Measurements from ENCODE around the gene NR6A1.

Gene NR6A1

DNA sequence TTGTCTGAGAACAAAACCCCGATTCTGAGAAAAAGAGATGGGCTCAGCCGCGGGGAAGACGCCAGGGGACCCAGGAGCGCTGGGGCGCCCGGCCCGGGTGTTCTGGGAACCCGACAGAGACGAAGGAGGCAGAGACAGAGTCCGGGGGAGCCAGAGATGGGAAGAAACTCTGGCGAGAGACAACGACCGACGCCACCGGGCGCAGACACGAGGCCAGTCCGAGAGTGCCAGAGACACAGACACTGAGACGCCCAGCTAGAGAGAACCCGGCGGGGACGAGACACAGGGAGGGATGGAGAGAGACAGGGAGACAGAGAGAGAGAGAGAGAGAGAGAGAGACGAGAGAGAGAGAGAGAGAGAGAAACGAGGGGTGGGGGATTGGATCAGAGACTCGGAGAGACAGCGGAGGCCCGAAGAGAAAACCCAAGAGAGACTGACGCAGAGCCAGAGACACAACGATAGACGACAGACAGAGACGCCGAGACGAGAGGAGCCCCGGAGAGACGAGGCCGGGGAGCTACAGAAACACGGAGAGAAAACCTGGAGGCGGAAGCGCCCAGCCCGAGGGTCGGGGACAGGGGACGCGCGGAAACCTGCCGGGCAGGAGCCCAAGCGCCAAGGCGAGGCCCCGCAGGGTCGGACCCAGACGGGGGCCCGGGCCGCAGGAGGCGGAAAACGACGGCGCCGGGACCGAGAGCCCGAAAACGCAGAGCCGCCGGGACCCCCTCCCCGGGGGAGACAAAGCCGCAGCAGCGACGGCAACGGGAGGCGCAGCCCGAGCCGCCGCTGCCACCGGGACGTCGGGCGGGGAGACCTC lies 267.2 kb downstream of the NR6A1 start:
- DNase-seq (ENCODE audit: low read depth) = no peak

DNA sequence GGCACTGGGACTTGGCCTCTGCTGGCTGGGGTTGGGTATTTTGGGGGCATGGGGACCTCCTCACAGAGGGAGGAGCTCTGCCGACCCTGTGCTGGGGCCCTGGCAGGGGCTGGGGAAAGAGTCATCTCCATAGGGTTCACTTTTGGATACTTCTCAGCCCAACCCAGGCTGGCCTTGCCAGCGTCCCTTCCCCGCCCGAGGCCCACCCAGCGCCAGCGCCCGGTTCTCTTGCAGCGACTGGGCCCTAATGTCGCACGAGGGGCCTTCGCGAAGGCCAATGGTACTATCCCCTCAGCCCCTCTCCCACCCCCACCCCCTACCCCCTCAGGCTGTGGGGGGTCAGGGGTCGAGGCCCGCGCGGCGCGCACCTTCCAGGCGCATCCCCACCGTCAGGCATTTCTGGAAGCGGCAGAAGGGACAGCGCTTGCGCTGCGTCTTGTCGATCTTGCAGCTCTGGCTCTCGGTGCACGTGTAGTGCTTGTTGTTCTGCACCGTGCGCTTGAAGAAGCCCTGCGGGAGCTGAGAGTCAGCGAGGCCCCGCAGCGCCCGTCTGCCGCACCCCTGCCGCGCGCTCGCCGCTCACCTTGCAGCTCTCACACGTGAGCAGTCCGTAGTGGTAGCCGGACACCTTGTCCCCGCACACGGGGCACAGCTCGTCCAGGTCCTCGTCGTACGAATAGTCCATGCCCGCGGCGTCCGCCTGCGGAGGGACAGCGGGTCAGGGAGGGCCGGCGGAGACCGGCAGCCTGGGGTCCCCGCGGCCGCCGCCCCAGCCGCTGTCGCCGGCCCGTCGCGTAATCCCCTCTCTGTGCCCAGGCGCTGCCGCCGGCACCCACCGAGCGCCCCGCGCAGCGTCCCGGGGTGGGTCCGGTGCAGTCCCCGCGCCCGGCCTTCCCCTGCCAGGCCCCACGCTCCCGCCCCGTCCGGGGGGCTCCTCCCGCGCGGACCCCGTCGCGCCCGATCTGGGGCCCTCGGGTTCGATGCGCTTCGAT lies 268.1 kb downstream of the NR6A1 start:
- no peak for DNase-seq (ENCODE audit: low read depth)

DNA sequence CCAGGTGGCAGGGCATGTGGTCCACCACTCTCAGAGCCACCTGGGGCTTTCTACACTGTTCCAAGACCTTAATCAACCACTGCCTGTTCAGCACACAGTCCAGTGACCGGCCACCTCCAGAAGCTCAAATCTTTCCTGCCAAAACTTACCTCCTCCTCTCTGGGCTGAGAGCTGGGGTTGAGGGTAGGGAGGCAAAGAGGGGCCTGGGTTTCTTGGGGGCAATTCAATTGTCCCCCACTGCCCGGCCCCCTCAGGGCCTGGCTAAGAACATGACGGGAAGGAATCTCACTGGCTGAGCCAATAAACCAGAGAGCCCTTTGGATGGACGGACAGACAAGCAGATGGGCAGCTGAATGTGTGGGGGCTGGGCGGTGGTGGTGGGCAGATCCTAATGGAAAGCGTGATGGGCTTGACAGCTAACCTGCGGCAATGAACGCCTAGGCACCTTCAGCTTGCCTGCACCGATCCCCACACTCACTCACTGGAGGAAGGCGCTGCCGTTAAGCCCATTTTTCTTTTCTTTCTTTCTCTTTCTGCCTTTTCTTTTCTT lies 269.3 kb downstream of the NR6A1 start:
- no peak for DNase-seq (ENCODE audit: low read depth)

DNA sequence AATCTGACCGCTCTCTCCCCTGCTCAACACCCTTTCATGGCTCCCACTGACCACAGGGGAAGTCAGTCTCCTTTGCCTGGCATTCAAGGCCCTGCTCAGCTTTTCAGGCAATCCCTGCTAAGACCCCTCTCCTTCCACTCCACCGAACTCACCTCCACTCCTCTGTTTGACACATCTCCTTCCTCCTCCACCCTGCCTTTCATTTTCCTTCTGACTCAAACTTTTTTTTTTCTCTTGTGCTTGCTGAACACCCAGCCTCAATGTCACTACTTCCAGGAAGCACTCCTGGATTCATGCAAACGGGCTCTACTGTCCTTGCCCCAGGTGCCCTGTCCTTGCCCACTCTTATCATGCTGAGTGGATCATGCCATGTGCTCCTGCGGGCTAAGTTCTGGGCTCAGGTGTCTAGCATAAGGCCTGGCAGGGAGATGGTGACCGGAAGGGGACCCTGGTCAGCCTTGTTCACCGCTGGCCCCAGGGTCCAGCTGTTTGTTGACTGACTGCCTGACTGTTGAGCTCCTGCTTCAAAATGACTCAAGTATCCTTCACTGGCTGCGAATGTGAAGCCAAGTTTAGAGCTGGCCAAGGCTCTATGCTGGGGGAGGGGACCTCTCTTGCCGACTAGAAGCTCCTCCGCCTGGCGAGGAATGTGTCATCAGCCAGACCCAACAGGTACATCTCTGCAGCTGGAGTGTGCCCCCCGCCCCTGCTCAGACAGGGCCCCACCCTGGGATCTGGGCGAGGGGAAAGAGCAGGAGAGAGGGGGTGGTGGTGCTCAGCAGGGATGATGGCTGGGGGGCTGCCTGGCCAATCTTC lies 270.1 kb downstream of the NR6A1 start:
- no peak for DNase-seq (ENCODE audit: low read depth)

DNA sequence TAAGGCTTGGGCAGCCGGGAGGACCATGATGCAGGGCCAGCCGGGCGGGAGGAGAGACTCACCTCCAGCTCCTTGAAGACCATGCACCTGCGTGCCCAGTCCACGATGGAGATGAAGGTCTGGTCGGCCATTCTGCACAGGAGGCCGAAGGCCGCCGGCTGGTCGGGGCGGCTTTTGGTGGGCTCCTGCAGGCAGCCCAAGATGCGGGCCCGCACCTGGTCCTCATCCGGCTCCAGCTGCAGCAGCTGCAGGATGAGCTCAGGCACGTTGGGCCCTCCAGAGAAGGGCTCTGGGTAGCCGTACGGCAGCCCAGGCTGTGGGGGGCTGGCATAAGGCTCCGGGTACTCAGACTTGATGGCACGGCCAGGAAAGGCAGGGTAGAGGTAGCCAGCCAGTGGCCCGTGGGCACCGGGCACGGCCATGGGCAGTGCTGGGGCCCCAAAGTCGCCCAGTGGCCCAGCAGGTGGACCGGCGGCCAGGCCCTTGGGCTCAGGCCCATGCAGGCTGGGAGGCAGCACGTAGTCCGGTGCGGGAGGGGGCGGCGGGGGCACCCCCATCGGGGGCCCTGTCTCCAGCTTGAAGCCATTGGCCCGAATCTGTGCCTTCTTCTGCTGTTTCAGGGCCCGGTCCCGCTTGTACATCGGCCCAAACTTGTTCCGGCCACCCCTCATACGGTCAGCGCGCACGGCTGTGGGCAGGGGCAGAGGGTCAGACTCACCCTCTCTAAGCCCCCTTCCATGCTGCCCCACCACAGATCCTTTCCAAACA lies 270.9 kb downstream of the NR6A1 start:
- no peak for DNase-seq (ENCODE audit: low read depth)

DNA sequence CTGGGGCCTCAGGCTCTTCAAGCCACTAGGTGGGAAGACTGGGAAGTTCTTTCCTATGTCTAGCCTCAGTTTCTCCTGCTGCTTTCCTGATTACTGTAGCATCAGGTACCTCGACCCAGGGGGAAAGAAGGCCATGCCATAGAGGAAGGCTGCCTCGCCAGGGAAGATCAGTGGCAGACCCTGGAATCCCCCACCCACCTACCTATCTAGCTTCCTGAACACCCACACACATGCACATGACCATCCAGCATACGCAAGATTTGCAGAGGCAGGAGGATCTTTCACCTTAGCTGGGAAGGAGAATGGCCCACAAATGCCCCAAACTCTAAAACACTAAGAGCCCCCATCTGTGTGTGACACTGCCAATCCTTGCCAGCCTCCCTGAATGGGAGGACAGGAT lies 271.9 kb downstream of the NR6A1 start:
- no peak for DNase-seq (ENCODE audit: low read depth)

DNA sequence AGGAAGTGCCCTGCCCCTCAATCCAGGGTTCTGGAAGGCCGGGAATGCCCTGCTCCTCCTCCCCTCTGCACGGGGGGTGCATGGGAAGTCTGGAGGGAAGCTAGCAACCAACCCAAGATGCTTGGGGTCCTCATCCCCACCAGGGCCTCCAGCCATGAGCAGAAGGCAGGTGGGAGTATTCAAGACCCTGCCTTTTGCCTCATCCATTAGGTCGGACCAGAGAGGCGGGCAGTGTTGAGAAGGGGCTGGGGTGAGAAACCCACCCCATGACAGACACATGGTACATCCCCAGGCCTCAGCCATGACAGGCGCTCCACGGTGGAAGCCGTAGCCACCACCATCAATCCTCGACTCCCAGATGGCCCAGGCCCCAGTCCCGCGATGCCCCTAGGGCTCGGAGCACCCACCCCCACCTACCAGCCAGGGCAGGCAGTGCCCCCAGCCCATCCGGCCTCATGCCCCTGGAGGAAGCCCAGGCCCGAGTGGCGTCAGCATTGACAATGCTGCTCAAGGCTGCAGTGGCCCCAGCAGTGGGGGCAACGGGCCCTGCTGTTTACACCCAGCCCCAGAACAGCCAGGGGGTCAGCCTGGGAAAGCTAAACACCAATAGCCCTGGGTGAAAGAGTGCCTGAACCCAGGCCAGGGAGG lies 272.5 kb downstream of the NR6A1 start:
- DNase-seq (ENCODE audit: low read depth) = no peak

DNA sequence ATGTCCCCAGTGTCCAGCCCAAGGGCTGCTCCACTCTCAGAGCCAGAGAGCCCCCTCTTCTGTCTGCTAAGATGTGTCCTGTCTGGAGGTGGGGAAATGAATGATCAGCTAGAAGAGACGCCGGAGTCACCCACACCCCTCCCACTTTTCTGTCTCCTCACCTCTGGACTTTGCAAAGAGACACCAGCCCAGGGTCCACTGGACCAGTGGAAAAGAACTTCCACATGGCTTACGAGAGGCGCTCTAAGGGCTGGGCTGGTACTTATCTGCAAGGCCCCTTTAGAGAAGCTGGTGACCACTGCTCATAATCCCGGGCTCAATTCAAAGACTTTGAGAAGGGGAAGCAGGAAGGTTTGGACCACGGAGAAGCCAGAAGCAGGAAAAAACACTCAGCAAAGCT lies 273.1 kb downstream of the NR6A1 start:
- DNase-seq (ENCODE audit: low read depth) = no peak

DNA sequence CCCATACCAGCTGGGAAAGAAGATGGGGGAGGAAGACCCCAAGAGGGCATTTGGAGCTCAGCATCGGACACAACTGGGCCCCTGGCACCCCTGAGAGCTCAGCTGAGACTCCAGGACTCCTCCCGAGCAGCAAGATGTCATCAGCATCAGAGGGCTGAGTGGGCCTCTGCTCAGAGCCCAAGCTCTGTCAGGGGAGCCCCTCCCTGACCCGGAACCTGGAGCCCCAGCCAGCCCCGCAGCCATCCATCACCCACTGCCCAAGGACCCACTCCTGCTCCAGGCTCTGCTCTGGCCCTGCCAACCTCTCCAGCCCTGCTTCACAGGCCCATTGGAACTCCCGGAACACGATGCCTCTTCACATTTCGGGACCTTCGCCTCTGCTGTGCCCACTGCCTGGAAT lies 273.7 kb downstream of the NR6A1 start:
- no peak for DNase-seq (ENCODE audit: low read depth)

DNA sequence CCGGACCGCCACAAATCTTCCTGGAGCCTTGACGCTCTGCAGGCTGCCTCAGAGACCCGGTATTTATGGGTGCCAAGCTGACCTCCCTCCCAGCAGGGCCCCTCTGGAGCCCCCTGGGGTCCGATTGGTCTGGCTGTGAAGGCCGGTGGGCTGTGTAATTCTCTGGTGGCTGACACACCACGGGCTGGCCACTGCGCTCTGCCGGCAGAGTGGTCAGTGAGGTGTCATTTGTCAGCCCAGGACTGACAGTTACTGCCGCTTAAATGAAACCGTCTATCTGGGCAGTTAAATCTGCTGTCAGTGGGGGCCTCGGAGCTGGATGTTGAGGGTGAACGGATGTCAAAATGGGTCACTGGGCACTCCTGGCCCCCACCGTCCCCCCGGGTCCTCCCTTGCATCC lies 274.6 kb downstream of the NR6A1 start:
- no peak for DNase-seq (ENCODE audit: low read depth)

DNA sequence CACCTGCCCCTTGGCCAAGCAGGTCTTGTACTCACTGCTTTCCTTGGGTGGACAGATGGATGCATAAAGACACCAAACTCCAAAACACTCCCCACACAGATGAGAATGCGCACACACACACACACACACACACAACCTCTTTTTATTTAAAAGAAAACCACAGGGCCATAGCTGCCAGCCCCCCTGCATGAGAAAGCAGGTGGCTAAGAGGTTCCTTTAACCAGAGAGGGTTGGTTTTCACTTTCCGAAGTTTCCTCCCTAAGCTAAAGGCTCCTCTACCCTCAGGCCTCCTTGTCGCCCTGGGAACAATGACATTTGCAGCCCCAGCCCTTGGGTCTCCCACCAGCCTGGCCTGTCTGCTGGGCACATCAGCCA lies 275.0 kb downstream of the NR6A1 start:
- DNase-seq (ENCODE audit: low read depth) = no peak

DNA sequence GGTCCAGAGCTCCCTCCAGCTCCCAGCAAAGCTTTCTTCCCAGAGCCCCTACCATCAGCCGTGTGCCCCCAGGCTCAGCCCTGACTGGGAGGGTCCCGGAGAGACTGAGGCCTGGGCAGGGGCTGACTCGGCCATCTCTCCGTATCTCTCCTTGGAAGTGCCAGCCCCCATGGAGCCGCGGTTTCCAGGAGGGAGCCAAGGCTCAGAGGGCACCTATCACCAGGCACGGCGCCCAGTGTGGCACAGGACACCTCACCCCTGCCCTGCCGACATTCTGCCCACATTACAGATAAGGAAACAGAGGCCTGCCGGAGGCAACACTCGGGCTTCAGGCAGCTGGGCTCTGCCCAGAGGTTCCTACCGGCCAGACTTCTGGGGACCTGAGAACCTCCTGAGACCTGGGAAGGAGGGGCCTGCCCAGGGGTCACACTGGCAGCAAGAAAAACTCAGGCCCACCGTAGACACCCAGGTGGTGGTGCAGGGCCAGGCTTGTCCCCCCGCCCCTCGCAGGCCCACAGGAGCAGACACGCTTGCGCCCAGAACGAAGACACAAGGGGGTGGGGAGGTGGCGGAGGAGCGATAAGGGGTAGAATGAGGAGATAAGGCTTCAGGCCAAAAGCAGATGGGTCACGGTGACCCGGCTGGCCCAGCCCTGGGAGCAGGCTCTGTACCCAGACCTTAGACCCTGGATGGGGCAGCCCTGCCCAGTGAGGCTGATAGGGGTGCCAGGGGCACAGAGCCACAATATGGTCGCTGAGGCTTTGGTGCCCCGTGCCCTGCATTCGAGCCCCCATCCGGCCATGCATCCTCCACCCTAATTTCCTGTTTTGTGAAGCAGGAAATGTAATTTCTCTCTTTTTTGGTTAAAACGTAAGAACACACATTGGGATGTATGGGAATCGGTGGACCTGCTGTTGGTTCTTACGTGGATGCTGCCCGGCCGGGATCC lies 275.7 kb downstream of the NR6A1 start:
- DNase-seq (ENCODE audit: low read depth) = no peak

DNA sequence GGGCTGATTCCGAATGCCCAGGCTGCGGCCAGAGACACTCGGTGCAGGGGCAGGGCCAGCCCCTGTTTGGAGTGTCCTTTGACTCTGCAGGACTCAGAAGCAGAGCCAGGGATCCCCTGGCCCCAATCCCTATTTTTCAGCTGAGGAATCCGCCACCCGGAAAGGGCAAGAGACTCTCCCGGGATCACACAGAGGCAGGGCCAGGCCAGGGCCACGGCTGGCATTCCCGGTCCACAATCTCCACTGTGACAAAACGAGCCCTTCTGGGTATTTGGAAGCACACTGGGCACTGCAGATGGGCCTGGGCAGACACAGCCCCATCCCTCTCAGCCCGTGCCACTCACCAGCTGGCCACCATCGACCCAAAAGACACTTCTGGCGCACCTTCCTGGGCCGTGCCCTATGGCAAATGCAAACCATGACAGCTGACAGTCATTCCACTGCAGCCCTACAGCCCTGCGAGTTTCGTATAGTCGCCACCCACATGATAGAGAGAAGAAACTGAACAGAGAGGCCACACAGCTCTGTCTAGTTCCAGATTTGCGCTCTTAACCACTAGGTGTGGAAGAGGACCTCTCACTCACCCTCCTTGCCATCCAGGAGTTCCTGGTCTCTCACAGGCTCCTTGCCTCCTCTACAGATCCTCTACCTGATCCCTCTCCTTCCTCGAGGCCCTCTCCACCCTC lies 277.2 kb downstream of the NR6A1 start:
- no peak for DNase-seq (ENCODE audit: low read depth)

DNA sequence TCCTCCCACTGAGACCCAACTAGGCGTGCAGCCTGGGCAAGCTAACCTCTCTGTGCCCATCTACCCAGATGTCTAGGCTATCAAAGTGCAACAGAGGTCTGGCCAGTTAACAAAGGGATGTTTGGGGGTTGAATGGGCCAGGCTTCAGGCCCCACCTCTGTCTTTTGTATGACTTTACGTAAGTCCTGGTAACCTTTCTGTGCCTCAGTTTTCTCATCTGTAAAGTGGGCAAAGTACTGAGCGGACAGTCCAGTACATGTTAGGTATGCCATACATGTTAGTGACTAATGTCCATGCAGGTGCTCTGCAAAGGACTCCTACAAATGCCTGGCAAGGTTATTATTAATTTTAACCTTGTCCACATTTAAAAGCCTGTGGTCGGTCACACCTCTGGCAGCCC lies 277.9 kb downstream of the NR6A1 start:
- DNase-seq (ENCODE audit: low read depth) = no peak

DNA sequence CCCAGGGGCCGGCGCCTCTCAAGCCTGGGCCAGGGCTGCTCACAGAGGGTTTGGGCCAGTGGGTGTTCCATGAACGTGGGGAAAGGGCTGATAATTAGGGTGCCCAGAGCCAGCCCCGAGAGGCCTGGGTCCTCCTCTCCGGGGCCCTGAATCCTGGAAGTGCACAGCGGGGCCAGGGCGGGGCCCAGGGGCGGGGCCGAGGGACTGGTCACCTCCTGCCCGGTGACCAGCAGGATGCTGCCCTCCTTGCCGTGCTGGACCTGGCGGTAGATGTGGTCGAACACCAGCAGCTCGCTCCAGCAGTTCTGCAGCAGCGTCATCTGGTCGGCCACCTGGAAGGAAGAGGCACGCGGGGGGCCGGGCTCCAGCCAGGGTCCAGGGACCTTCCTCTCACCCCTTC lies 278.3 kb downstream of the NR6A1 start:
- no peak for DNase-seq (ENCODE audit: low read depth)

DNA sequence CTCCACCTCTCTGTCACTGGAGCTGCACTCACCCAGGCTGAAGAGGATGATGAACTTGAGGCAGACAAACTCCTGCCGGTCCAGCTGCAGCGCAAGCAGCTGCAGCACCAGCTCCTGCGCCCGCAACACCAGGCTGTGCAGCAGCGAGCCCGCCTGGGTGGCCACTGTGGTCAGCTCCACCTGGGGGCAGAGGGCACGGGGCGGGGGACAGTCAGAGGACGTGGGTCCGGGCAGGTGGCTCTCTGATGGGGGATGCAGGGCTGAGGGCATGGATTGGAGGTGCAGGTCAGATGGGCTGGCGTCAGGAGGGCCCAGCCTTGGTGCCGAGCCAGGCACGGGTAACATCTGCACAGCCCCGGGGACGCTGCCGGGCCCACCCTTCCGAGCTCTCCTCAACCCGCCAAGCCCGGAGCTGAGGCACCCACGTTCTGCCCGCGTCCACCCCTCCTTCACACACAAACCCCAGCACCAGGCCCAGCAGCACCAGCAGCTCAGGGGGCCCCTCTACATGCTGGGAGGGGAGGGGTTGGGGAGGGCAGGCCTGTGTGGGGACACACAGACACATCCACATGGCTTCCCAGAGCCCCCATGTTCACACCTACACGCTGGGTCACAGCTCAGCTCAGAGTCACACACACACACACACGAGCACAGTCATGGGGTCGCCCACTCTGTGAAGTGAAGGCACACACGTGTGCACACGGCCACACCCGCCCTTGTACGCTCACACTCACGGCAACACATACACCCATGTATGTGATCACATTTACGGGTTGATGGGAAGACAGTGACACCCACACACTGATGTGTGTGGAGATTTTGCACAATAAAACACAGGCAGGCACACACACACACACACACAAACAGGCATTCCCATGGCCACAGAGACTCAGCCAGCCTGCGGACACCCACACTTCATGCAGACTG lies 279.8 kb downstream of the NR6A1 start:
- DNase-seq (ENCODE audit: low read depth) = no peak

DNA sequence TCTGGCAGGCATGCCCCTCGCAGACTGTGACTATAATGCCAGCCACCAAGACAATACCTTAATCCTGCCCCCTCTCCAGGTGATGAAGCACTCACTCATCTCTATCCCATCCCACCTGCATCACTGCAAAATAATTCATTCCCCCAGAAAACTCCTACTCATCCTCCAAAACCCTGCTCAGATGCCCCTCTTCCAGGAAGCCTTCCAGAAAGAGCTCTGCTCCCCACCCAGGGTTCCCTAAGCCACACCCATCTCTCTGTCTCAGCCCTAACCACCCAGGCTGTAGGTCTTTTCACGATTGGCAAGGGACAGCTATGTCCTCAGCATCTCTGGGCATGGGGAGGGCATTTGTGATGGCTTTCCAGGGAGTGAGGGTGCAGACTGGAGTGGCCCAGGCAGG lies 281.1 kb downstream of the NR6A1 start:
- DNase-seq (ENCODE audit: low read depth) = no peak

DNA sequence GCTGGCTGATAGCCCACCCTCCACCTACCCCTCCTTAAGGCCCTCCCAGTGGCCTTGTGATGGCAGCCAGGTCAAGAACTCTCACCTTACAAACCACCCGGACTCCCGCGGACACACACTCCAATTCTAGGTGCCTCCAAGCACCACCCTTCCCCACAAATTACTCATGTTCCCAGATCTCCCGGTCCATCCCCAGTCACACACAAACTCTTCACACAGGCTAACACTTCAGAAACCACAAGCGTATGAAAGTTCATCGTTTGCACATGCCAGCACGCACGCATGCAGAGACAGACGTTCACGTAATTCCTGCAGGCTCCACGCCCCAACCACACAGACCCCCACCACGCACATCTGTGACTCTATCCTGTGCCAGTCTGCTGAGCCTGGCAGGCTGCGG lies 281.9 kb downstream of the NR6A1 start:
- peak; percentile 12 for DNase-seq (ENCODE audit: low read depth)
